ENCODE measurements around the gene ECE1. TPM values are rescaled to one million over a fixed set of nuclear protein-coding genes. Genes with fewer than 3 reads are reported as not detected.

The ECE1 gene
- total RNA-seq, 4 donors from 2014 or later = 55.9 to 149 (median 112) TPM

DNA sequence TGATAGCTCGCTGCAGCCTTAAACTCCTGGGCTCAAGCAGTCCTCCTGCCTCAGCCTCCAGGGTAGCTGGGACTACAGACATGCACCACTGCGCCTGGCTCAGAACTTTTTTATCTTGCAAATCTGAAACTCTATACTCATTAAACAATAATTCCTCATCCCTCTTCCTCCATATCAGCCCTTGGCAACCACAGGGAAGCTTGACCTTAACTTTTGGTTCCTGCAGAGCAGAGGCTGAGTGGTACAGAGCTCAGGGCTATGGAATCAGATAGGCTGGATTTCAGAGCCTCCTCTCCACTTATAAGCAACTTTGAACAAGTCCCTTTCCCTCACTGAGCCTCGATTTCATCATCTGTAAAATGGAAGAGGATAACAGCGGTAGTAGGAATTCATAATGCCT lies 47.4 kb downstream of the ECE1 start:
- peaks cover 0 to 60% (median 12%) of the 10 kb centered on the region in 4 donors for H3K36me3 ChIP-seq
- in situ Hi-C loops (cut with MboI; ENCODE audit: low pct_ligation_motif_present in 1 of 4, low pct_unique_long_range_greater_than_20kb in 1 of 4, low sequenced_read_pairs in 3 of 4) = loop anchor here in 2 of 4 donors (25.0 kb wide), 1 partner anchor 419 kb away; the partner anchor contains the start of gene RAP1GAP (in 2 of the 2)
- TF ChIP-seq POLR2AphosphoS5 (IDR thresholded peaks at IDR 0.05) (no peak), EP300 (IDR thresholded peaks at IDR 0.05; ENCODE audit: low read depth) (no peak), POLR2A (IDR thresholded peaks at IDR 0.05) (no peak)
- TF ChIP-seq, protein P1, sequence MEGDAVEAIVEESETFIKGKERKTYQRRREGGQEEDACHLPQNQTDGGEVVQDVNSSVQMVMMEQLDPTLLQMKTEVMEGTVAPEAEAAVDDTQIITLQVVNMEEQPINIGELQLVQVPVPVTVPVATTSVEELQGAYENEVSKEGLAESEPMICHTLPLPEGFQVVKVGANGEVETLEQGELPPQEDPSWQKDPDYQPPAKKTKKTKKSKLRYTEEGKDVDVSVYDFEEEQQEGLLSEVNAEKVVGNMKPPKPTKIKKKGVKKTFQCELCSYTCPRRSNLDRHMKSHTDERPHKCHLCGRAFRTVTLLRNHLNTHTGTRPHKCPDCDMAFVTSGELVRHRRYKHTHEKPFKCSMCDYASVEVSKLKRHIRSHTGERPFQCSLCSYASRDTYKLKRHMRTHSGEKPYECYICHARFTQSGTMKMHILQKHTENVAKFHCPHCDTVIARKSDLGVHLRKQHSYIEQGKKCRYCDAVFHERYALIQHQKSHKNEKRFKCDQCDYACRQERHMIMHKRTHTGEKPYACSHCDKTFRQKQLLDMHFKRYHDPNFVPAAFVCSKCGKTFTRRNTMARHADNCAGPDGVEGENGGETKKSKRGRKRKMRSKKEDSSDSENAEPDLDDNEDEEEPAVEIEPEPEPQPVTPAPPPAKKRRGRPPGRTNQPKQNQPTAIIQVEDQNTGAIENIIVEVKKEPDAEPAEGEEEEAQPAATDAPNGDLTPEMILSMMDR (IDR thresholded peaks at IDR 0.05) = no peak

DNA sequence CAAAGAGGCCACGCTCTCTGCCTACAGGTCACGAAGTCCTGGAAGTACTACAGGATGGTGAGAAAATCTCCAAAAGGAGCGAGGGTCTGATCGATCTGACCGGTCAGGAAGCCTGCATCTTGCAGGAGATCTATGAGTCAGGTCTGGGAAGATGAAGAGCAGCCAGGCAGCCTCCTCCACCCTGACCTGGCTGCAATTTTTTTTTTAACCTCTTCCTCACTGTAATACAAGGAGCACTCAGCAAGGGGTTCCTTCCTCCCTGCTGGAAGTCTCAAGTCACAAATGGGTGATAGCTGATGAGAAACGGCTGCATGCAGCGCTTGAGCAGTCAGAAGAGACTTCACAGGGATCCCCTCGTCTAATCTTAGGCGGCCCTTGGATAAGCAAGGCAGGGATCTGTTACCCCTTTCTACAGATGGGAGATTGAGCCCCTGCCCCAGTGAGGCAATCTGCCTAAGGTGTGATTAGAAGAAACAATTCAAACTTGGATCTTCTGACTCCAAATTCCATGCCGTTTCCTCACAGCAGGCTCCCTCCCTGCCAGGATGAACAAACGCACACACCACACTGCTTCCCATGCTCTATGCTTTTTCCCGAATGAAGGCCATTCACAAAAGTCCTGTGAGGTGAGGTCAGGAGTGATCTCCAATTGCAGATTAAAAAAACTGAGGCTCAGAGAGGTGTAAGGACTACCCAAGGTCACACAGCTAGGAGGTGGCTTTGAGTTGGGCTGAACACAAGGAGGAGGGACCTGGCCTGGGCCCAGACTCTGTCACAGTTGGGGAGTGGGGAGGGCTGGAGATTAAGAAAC lies 48.3 kb downstream of the ECE1 start:
- H3K27me3 ChIP-seq = no peaks in the 10 kb centered on the region
- no peaks in the 10 kb centered on the region for H3K4me1 ChIP-seq
- H3K36me3 ChIP-seq = peaks cover 0 to 64% (median 16%) of the 10 kb centered on the region in 4 donors
- no peak for DNase-seq
- H3K9me3 ChIP-seq = no peaks in the 10 kb centered on the region
- TF ChIP-seq POLR2A (IDR thresholded peaks at IDR 0.05) = no peak
- TF ChIP-seq POLR2AphosphoS5 (IDR thresholded peaks at IDR 0.05) = no peak
- TF ChIP-seq, protein P1 (IDR thresholded peaks at IDR 0.05) = no peak
- no peak for TF ChIP-seq EP300 (IDR thresholded peaks at IDR 0.05; ENCODE audit: low read depth)
- no peak overlapping the region for H3K27ac ChIP-seq
- intact Hi-C loops (cut with DNase I; ENCODE audit: low total_unique reads) (no loop called here), in situ Hi-C loops (cut with MboI; ENCODE audit: low pct_ligation_motif_present in 1 of 4, low pct_unique_long_range_greater_than_20kb in 1 of 4, low sequenced_read_pairs in 3 of 4) (loop anchor here in 2 of 4 donors (25.0 kb wide), 1 partner anchor 420 kb away; the partner anchor contains the start of gene RAP1GAP (in 2 of the 2))
- no peak overlapping the region for H3K4me3 ChIP-seq
- WGBS, 2 donors (ENCODE audit: low coverage in 1 of 2) = 90 to 91% methylated on average over 2 to 12 of the region's 12 CpGs

More for the DNA sequence above, 47.4 kb downstream of the ECE1 start:
- no peak overlapping the region for H3K4me3 ChIP-seq
- no peaks in the 10 kb centered on the region for H3K9me3 ChIP-seq
- intact Hi-C loops (cut with DNase I; ENCODE audit: low total_unique reads) = no loop called here
- no peak overlapping the region for H3K27ac ChIP-seq
- 90 to 92% methylated on average over 2 to 4 of the region's 4 CpGs for WGBS, 2 donors (ENCODE audit: low coverage in 1 of 2)
- no peaks in the 10 kb centered on the region for H3K27me3 ChIP-seq
- H3K4me1 ChIP-seq = no peaks in the 10 kb centered on the region
- no peak for DNase-seq

DNA sequence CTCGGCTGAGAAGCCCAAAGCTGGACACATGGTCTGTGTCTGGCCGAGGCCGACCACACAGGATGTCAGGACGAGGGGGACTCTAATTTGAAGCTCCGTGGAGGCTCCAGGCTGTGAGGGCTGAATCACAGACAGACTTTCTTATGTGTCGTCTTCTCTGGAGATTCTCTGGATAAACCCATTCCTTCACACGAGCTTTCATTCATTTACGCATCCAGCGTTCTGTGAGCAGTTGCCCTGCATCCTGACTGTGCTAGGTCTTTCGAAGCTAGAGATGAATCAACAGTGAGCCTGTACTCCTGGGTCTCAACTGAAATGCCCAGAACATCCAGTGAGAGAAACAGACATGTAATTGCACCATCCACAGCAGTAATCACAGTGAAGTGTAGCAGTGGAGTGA lies 49.6 kb downstream of the ECE1 start:
- TF ChIP-seq EP300 (IDR thresholded peaks at IDR 0.05; ENCODE audit: low read depth) (no peak), POLR2AphosphoS5 (IDR thresholded peaks at IDR 0.05) (no peak), POLR2A (IDR thresholded peaks at IDR 0.05) (no peak)
- TF ChIP-seq, protein P1 (IDR thresholded peaks at IDR 0.05) = no peak
- DNase-seq = no peak
- H3K9me3 ChIP-seq = no peaks in the 10 kb centered on the region
- no peak overlapping the region for H3K4me3 ChIP-seq
- H3K4me1 ChIP-seq = no peaks in the 10 kb centered on the region
- 88 to 100% methylated on average over 2 to 10 of the region's 10 CpGs for WGBS, 2 donors (ENCODE audit: low coverage in 1 of 2)
- intact Hi-C loops (cut with DNase I; ENCODE audit: low total_unique reads) = no loop called here
- H3K36me3 ChIP-seq = peaks cover 0 to 69% (median 21%) of the 10 kb centered on the region in 4 donors
- H3K27ac ChIP-seq = no peak overlapping the region
- H3K27me3 ChIP-seq = no peaks in the 10 kb centered on the region
- in situ Hi-C loops (cut with MboI; ENCODE audit: low pct_ligation_motif_present in 1 of 4, low pct_unique_long_range_greater_than_20kb in 1 of 4, low sequenced_read_pairs in 3 of 4) = loop anchor here in 2 of 4 donors (25.0 kb wide), 1 partner anchor 422 kb away; the partner anchor contains the start of gene RAP1GAP (in 2 of the 2)

DNA sequence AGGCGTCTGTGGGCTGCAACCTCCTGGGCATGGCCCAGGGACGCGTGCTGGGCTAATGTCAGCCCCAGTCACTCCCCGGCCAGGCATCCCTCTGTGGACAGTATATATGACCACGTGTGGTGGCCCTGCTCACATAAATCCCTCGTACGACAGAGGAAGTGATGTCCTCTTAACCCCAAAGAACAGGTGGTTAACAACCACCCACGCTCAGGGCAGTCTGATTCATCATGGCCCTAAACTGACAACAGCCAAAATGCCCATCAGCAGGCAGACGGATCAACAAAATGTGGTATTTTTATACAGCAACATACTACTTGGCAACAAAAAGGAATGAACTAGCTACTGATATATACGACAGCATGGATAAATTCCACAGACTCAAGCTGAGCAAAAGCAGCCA lies 51.0 kb downstream of the ECE1 start:
- no peaks in the 10 kb centered on the region for H3K9me3 ChIP-seq
- H3K27me3 ChIP-seq = no peaks in the 10 kb centered on the region
- H3K27ac ChIP-seq = no peak overlapping the region
- no peaks in the 10 kb centered on the region for H3K4me1 ChIP-seq
- no peak for DNase-seq
- no peak overlapping the region for H3K4me3 ChIP-seq
- H3K36me3 ChIP-seq = peaks cover 0 to 67% (median 15%) of the 10 kb centered on the region in 4 donors
- TF ChIP-seq POLR2AphosphoS5 (IDR thresholded peaks at IDR 0.05) (no peak), EP300 (IDR thresholded peaks at IDR 0.05; ENCODE audit: low read depth) (no peak), POLR2A (IDR thresholded peaks at IDR 0.05) (no peak)
- TF ChIP-seq, protein P1 (IDR thresholded peaks at IDR 0.05) = no peak
- in situ Hi-C loops (cut with MboI; ENCODE audit: low pct_ligation_motif_present in 1 of 4, low pct_unique_long_range_greater_than_20kb in 1 of 4, low sequenced_read_pairs in 3 of 4) (loop anchor here in 2 of 4 donors (10.0 to 25.0 kb wide), 3 partner anchors 116 to 423 kb away; partner anchors contain the start of gene RAP1GAP (in 2 of the 2)), intact Hi-C loops (cut with DNase I; ENCODE audit: low total_unique reads) (no loop called here)
- WGBS, 2 donors (ENCODE audit: low coverage in 1 of 2) = 78 to 84% methylated on average over 2 to 10 of the region's 10 CpGs

Measured in transverse colon (tissue), 4 donors.